ENCODE data around the gene SRL. TPM values are rescaled to one million over a fixed set of nuclear protein-coding genes. Genes with fewer than 3 reads are reported as not detected.
A peak's percentile ranks its signal among the peaks of the same experiment; 100 is the strongest.

The SRL gene
- total and polyA plus RNA-seq, 2 experiments from 2014 or later = 1.1 TPM; not detected in 1

GRCh38 chr16:4245077-4245791 is 3.4 kb upstream of the SRL start:
- no peaks in the 10 kb centered on the region for H3K9me3 ChIP-seq (ENCODE audit: low read depth)
- no peaks in the 10 kb centered on the region for H3K27me3 ChIP-seq
- no peak for DNase-seq (ENCODE audit: low spot score)
- no peaks in the 10 kb centered on the region for H3K36me3 ChIP-seq (replicated peaks; ENCODE audit: insufficient read depth, low read depth)
- H3K27ac ChIP-seq = peak overlapping the region; percentile 75
- peaks cover 8% of the 10 kb centered on the region for H3K4me1 ChIP-seq (ENCODE audit: insufficient read depth)
- no peaks in the 10 kb centered on the region for H4K20me1 ChIP-seq (ENCODE audit: insufficient read depth, poor library complexity, severe bottlenecking)
- H3K4me2 ChIP-seq = no peak overlapping the region
- no peaks in the 10 kb centered on the region for H3K79me2 ChIP-seq
- H2AFZ ChIP-seq = no peak overlapping the region
- TF ChIP-seq EZH2 (IDR thresholded peaks at IDR 0.05; ENCODE audit: borderline replicate concordance) (no peak), CTCF (IDR thresholded peaks at IDR 0.05; ENCODE audit: poor library complexity) (no peak), EZH2phosphoT487 (IDR thresholded peaks at IDR 0.05; ENCODE audit: low read depth, severe bottlenecking, unreplicated experiment) (no peak)
- no peaks in the 10 kb centered on the region for H3K9me2 ChIP-seq (replicated peaks; ENCODE audit: insufficient read depth)
- no peak overlapping the region for H3K4me3 ChIP-seq
- WGBS (ENCODE audit: low lambda C conversion rate, missing lambda C conversion rate) = 70% methylated on average over 13 of the region's 13 CpGs

GRCh38 chr16:4244254-4245076 is 2.6 kb upstream of the SRL start:
- Histone ChIP-seq H3K79me2 (no peaks in the 10 kb centered on the region), H3K27me3 (no peaks in the 10 kb centered on the region), H3K9me2 (replicated peaks; ENCODE audit: insufficient read depth) (no peaks in the 10 kb centered on the region), H2AFZ (peak overlapping the region; percentile 42), H3K27ac (peak overlapping the region; percentile 50), H4K20me1 (ENCODE audit: insufficient read depth, poor library complexity, severe bottlenecking) (no peaks in the 10 kb centered on the region), H3K4me2 (peak overlapping the region; percentile 31), H3K4me3 (no peak overlapping the region), H3K36me3 (replicated peaks; ENCODE audit: insufficient read depth, low read depth) (no peaks in the 10 kb centered on the region), H3K9me3 (ENCODE audit: low read depth) (no peaks in the 10 kb centered on the region), H3K4me1 (ENCODE audit: insufficient read depth) (peaks cover 8% of the 10 kb centered on the region)
- WGBS (ENCODE audit: low lambda C conversion rate, missing lambda C conversion rate) = 54% methylated on average over 10 of the region's 10 CpGs
- TF ChIP-seq CTCF (IDR thresholded peaks at IDR 0.05; ENCODE audit: poor library complexity) (no peak), EZH2phosphoT487 (IDR thresholded peaks at IDR 0.05; ENCODE audit: low read depth, severe bottlenecking, unreplicated experiment) (no peak), EZH2 (IDR thresholded peaks at IDR 0.05; ENCODE audit: borderline replicate concordance) (no peak)
- DNase-seq (ENCODE audit: low spot score) = peak; percentile 58

GRCh38 chr16:4241258-4241927 is 487 bp downstream of the SRL start:
- H3K79me2 ChIP-seq = no peaks in the 10 kb centered on the region
- DNase-seq (ENCODE audit: low spot score) = no peak
- TF ChIP-seq EZH2 (IDR thresholded peaks at IDR 0.05; ENCODE audit: borderline replicate concordance) (no peak), EZH2phosphoT487 (IDR thresholded peaks at IDR 0.05; ENCODE audit: low read depth, severe bottlenecking, unreplicated experiment) (no peak), CTCF (IDR thresholded peaks at IDR 0.05; ENCODE audit: poor library complexity) (no peak)
- WGBS (ENCODE audit: low lambda C conversion rate, missing lambda C conversion rate) = 95% methylated on average over 17 of the region's 17 CpGs
- H3K27ac ChIP-seq = no peak overlapping the region
- H3K4me3 ChIP-seq = no peak overlapping the region
- no peak overlapping the region for H2AFZ ChIP-seq
- H3K4me1 ChIP-seq (ENCODE audit: insufficient read depth) = peaks cover 8% of the 10 kb centered on the region
- no peaks in the 10 kb centered on the region for H3K9me3 ChIP-seq (ENCODE audit: low read depth)
- H3K27me3 ChIP-seq = no peaks in the 10 kb centered on the region
- H3K36me3 ChIP-seq (replicated peaks; ENCODE audit: insufficient read depth, low read depth) = no peaks in the 10 kb centered on the region
- no peak overlapping the region for H3K4me2 ChIP-seq
- H4K20me1 ChIP-seq (ENCODE audit: insufficient read depth, poor library complexity, severe bottlenecking) = no peaks in the 10 kb centered on the region
- no peaks in the 10 kb centered on the region for H3K9me2 ChIP-seq (replicated peaks; ENCODE audit: insufficient read depth)

Measured in hepatocyte (in vitro differentiated cells).